HG03139 (cell line): Measurements from ENCODE around the gene ACTBL2.
A peak's percentile ranks its signal among the peaks of the same experiment; 100 is the strongest.
"Not testable (repeated sequence)": the region's sequence is repeated elsewhere in the genome, so short reads cannot be mapped to it uniquely, and the experiment has no call there.

Experiments
- ATAC-seq: cut with Tn5 transposase; IDR thresholded peaks from one replicate; pipeline ENCODE4 v1.9.1; 2021; ENCODE audit not compliant: unreplicated experiment

The ACTBL2 gene

GRCh38 chr5:57494104-57495098 is 11.8 kb upstream of the ACTBL2 start:
- peak; percentile 41 for ATAC-seq

GRCh38 chr5:57493034-57493433 is 10.4 kb upstream of the ACTBL2 start:
- no peak for ATAC-seq

DNA sequence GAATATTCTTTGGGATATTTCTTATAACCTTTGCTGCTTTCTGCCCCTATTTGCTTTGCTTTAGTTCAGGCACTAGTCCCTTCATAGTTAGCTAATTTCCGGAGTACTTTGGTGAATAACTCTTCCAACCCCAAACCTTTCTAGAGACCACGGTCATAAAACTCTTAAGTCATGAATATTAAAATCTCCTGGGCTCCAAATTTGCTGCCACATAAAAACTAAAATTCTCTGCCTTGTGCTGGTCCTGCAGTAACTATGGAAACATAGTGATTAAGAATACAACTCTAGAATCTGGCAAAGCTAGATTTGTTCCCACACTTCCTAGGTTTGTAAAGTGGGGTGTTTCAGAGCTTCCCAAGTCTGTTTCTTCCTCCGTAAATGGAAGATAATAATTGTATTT is 10.0 kb upstream of the ACTBL2 start:
- ATAC-seq: no peak

DNA sequence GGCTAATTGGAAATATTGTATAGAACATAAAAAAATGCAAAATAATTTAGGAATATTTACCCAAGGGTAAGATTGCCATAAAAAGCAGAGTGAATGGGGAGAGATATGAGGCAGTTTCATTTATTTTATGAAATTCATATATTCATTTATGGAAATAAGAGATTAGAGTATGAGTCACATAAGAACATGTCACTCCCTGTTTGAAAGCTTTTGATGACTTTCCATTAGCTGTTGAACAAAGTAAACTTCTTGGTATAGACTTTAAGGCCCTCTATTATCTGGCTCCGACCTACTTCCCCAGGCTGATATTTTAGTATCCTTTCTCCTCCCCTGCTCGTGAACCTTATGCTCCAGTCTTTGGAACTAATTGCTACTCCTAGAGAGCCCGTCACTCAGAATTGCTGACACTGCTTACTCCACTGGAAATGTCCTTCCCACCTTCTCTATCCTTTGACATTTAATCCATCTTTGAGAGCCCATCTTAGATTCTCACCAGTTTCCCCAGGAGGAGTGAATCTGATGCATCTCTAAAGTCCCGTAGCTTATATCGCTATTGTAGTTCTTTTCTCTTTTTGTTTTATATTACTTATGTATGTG is 8.9 kb upstream of the ACTBL2 start:
- no peak for ATAC-seq

DNA sequence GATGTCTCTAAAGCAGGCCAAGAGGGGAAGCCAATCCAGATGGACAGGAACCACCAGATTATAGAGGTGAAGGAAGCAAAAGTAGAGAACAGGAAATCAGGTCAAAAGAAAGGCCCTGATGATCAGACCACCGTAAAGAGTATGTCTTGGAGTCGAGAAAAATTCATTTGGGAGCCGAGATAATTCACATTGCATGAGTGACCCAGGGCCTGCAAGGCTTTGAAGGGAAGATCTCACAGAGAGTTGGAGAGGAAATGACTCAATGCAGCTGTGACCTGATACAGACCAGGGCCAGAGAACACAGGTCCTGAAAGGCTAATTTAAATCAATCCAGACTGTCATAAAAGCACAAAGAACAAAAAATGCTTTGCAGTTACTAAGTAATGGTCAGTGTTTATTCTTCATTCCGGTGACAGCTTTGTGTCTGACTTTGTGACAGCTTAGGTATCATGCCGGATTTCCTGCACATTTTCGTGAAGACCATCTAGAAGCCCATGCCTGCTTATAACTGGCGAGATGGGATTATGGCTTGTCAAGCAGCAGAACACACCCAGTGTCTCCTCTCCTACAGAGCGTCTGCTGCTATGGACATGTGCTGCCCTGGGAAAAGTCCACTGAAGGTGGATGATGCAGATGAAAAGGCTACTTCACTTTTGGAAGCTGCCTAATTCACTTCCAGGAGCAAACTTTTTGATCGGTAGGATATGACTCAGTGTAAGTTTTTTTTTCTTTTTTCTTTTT is 5.8 kb upstream of the ACTBL2 start:
- no peak for ATAC-seq

DNA sequence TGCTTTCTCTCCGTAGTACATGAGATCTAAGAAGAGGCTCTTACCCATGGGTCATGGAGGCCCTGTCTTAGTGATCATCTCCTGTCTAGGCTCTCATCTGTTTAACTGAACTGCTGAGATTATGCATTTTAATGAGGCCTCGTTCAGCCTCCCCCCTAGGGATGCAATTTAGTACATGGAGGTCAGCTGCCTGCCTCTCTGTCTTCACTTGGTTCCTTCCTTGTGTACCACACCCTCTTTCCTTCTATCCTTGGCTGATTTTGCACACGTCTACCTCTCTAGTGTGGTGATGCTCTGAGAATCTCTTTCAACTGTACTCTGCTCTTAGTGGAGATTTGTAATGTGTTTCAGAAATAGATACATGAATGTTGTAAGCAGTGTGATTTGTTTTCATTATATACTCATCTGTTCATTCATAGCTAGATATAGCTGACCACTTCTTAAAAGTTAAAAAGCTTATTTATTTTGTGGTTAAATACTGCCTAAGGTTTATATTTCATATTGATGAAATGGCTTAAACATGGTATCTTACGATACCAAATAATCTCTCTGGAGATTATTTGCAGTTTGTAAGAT is 3.5 kb upstream of the ACTBL2 start:
- no peak for ATAC-seq

GRCh38 chr5:57478826-57479225 is 3.8 kb downstream of the ACTBL2 start:
- ATAC-seq: no peak

- ATAC-seq: no peak
Measured at GRCh38 chr5:57476601-57477056, 6.0 kb downstream of the ACTBL2 start.

GRCh38 chr5:57470339-57470738 is 12.3 kb downstream of the ACTBL2 start:
- ATAC-seq: no peak

- no peak for ATAC-seq
Measured at GRCh38 chr5:57468481-57469163, 14.0 kb downstream of the ACTBL2 start.

GRCh38 chr5:57466544-57466943 is 16.1 kb downstream of the ACTBL2 start:
- ATAC-seq: no peak

DNA sequence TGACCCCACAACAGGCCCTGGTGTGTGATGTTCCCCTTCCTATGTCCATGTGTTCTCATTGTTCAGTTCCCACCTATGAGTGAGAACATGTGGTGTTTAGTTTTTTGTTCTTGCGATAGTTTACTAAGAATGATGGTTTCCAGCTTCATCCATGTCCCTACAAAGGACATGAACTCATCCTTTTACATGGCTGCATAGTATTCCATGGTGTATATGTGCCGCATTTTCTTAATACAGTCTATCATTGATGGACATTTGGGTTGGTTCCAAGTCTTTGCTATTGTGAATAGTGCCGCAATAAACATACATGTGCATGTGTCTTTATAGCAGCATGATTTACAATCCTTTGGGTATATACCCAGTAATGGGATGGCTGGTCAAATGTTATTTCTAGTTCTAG is 22.6 kb downstream of the ACTBL2 start:
- ATAC-seq: not testable (repeated sequence)

- no peak for ATAC-seq
Measured at GRCh38 chr5:57458443-57458842, 24.2 kb downstream of the ACTBL2 start.

DNA sequence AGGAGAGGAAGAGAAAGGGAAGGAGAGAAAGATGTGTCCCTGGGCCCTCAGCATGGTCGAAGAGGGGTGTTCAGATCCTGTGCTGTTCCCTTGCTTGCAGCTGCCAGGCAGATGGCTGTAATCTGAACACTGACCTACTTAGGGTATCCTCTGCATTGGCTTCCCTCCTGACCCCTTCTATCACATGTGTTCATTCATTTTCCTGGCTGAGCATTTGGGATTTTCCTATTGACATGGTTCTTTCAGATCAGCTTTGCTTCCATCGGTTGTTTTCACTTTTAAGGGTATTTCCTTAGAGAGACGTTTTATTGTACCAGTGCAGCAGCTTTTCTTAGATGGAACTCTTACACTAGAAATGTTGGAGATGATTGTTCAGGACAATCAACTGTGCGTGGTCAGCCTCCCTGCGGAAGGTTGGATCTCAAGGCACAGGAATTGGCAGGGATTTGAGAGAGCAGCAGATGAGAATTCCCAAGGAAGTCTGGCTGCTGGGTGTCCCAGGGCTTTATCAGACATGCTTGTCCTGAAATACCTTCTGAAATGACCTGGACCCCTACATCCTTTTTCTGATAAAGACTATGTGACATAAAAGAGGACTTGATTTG is 26.0 kb downstream of the ACTBL2 start:
- no peak for ATAC-seq

- no peak for ATAC-seq
Measured at GRCh38 chr5:57455511-57456455, 26.8 kb downstream of the ACTBL2 start.

GRCh38 chr5:57454896-57455295 is 27.7 kb downstream of the ACTBL2 start:
- ATAC-seq: no peak

- no peak for ATAC-seq
Measured at GRCh38 chr5:57453728-57454127, 28.9 kb downstream of the ACTBL2 start.

GRCh38 chr5:57452885-57453284 is 29.7 kb downstream of the ACTBL2 start:
- ATAC-seq: no peak
